Spleen (tissue), 11 donors: ENCODE data around the gene FLT1. TPM values are rescaled to one million over a fixed set of nuclear protein-coding genes. Genes with fewer than 3 reads are reported as not detected.

Experiments used
- DNase-seq: peaks from one replicate; pipeline ENCODE4 v3.0.0-alpha.2; 2020
- H3K27ac ChIP-seq, 8 donors: fragments of 200-600 bp; sonication (generic) in 7 of 8; 1 replicate in 4 of 8; 2 replicates in 4 of 8; pipeline versions ENCODE4 v1.5.0 to v1.8.0; 2016 to 2021; ENCODE audit warnings: inconsistent platforms in 4 of 8, mild to moderate bottlenecking in 4 of 8, moderate library complexity in 1 of 8
- H3K27me3 ChIP-seq, 7 donors: fragments of 200-600 bp; sonication (generic) in 6 of 7; replicated peaks in 1 of 7; 1 replicate in 4 of 7; 2 replicates in 3 of 7; pipeline versions ENCODE4 v1.5.0 to v1.8.0; 2016 to 2021; ENCODE audit warnings: inconsistent platforms in 3 of 7, mild to moderate bottlenecking in 1 of 7
- H3K36me3 ChIP-seq, 6 donors: fragments of 200-600 bp; sonication (generic) in 5 of 6; 1 replicate in 4 of 6; 2 replicates in 2 of 6; pipeline versions ENCODE4 v1.5.0 to v1.8.0; 2016 to 2021; ENCODE audit warnings: inconsistent platforms in 2 of 6
- H3K4me1 ChIP-seq, 6 donors: fragments of 200-600 bp; sonication (generic) in 5 of 6; 1 replicate in 3 of 6; 2 replicates in 3 of 6; pipeline versions ENCODE4 v1.5.0 to v1.8.0; 2016 to 2021; ENCODE audit warnings: inconsistent platforms in 3 of 6
- H3K4me3 ChIP-seq, 8 donors: fragments of 200-600 bp; sonication (generic) in 7 of 8; 1 replicate in 4 of 8; 2 replicates in 4 of 8; pipeline versions ENCODE4 v1.5.0 to v1.8.0; 2016 to 2021; ENCODE audit warnings: inconsistent platforms in 4 of 8, mild to moderate bottlenecking in 4 of 8, moderate library complexity in 2 of 8
- H3K9me3 ChIP-seq, 8 donors: fragments of 200-600 bp; sonication (generic) in 7 of 8; 1 replicate in 4 of 8; 2 replicates in 4 of 8; pipeline versions ENCODE4 v1.5.0 to v1.8.0; 2016 to 2021; ENCODE audit warnings: inconsistent platforms in 4 of 8
- CTCF ChIP-seq, 11 experiments: fragments of 200-600 bp in 7 of 11; fragments of 450-650 bp in 4 of 11; sonication (generic) in 4 of 11; IDR thresholded peaks in 8 of 11; conservative IDR thresholded peaks in 3 of 11; 1 replicate in 7 of 11; 2 replicates in 4 of 11; pipeline versions ENCODE4 v1.4.0 to v1.8.0; 2016 to 2021; ENCODE audit warnings: antibody characterized with exemption in 11 of 11, inconsistent platforms in 4 of 11, mild to moderate bottlenecking in 1 of 11
- POLR2A ChIP-seq, 3 donors: fragments of 450-650 bp; IDR thresholded peaks; one replicate each; pipeline ENCODE4 v1.5.1; 2017; ENCODE audit warnings: antibody characterized with exemption in 3 of 3, mild to moderate bottlenecking in 1 of 3
- POLR2AphosphoS5 ChIP-seq, 3 donors: sonication (generic); formaldehyde crosslinking; IDR thresholded peaks; one replicate each; pipeline ENCODE4 v1.5.1; 2017; ENCODE audit warnings: antibody characterized with exemption in 3 of 3
- WGBS, 5 donors: extraction: QIAGEN DNeasy Blood & Tissue Kit in 3 of 5; methylation state at CpG; one replicate each; pipeline versions ENCODE4 v1.1.5 to v1.1.7; 2013 to 2018; 5-methylcytosine and 5-hydroxymethylcytosine counted together
- intact Hi-C: fragments of 100-400 bp; cut with DNase I; formaldehyde crosslinking; loops from one replicate; pipeline ENCODE4 v1.15.0; 2023; ENCODE audit warnings: low total_unique reads
- polyA plus RNA-seq, 3 donors: library from polyadenylated mRNA; stranded (reverse); fragments of 200-250 nt; gene quantifications; one replicate each; pipeline ENCODE4 v1.2.1, GENCODE V29; 2013
- total RNA-seq, 7 donors: library from RNA; depleted of rRNA in 3 of 7; stranded (reverse); fragments of >200 nt in 3 of 7; fragmentation: NEBNext Ultra II Directional in 4 of 7; extraction: Animal tissue kit (Norgen Biotek cat#: 25700) in 4 of 7; gene quantifications; one replicate each; pipeline versions ENCODE4 v1.1.0 to v1.2.1, GENCODE V29; 2016 to 2021
- donor health status: healthy with polysubstance abuse.
- donor health status: DM: no; HTN: no; CAD: no; lungs with moderate emphysema.
- donor health status: DM: no; HTN: no; CAD: no.
- donor health status: Bipolar disorder and iron deficiency.
- donor health status: healthy.
- donor health status: DM: no; HTN: no; CAD: no.
- donor health status: DM: yes; HTN: yes; CAD: no.

Gene FLT1
- total and polyA plus RNA-seq, 10 donors = 1.2 to 70.6 (median 55.4) TPM

GRCh38 chr13:28370448-28370847 is 124.5 kb downstream of the FLT1 start:
- DNase-seq = no peak
- TF ChIP-seq POLR2A (IDR thresholded peaks at IDR 0.05) (no peak), CTCF (IDR thresholded peaks at IDR 0.05 in 8 of 11, conservative IDR thresholded peaks at IDR 0.05 in 3 of 11) (no peak), POLR2AphosphoS5 (IDR thresholded peaks at IDR 0.05) (no peak)
- peaks cover 0 to under 1% (median 0%) of the 10 kb centered on the region in 7 donors for H3K27me3 ChIP-seq
- intact Hi-C loops = no loop called here
- no peaks in the 10 kb centered on the region for H3K9me3 ChIP-seq
- no peaks in the 10 kb centered on the region for H3K36me3 ChIP-seq
- 89 to 93% (median 91%) methylated on average over 4 of the region's 4 CpGs for WGBS, 5 donors
- H3K4me1 ChIP-seq = peaks cover 0 to 10% (median 1%) of the 10 kb centered on the region in 6 donors
- no peak overlapping the region for H3K27ac ChIP-seq
- H3K4me3 ChIP-seq = no peak overlapping the region

GRCh38 chr13:28358708-28359107 is 136.2 kb downstream of the FLT1 start:
- H3K27ac ChIP-seq = peak overlapping the region in 2 of 8 donors; percentile 13 to 32
- TF ChIP-seq CTCF (IDR thresholded peaks at IDR 0.05 in 8 of 11, conservative IDR thresholded peaks at IDR 0.05 in 3 of 11) (no peak), POLR2AphosphoS5 (IDR thresholded peaks at IDR 0.05) (no peak), POLR2A (IDR thresholded peaks at IDR 0.05) (no peak)
- 69 to 81% (median 75%) methylated on average over 2 of the region's 2 CpGs for WGBS, 5 donors
- no peak overlapping the region for H3K4me3 ChIP-seq
- H3K27me3 ChIP-seq = no peaks in the 10 kb centered on the region
- H3K9me3 ChIP-seq = no peaks in the 10 kb centered on the region
- intact Hi-C loops = no loop called here
- H3K36me3 ChIP-seq = peaks cover 0 to 7% (median 0%) of the 10 kb centered on the region in 6 donors
- H3K4me1 ChIP-seq = peaks cover 0 to 36% (median 11%) of the 10 kb centered on the region in 6 donors
- DNase-seq = no peak

GRCh38 chr13:28357911-28358433 is 137.0 kb downstream of the FLT1 start:
- intact Hi-C loops = no loop called here
- Histone ChIP-seq H3K27me3 (no peaks in the 10 kb centered on the region), H3K9me3 (no peaks in the 10 kb centered on the region), H3K36me3 (peaks cover 0 to 7% (median 0%) of the 10 kb centered on the region in 6 donors), H3K27ac (peak overlapping the region in 2 of 8 donors; percentile 13 to 32), H3K4me1 (peaks cover 5 to 42% (median 12%) of the 10 kb centered on the region in 6 donors), H3K4me3 (no peak overlapping the region)
- DNase-seq = no peak
- TF ChIP-seq CTCF (IDR thresholded peaks at IDR 0.05 in 8 of 11, conservative IDR thresholded peaks at IDR 0.05 in 3 of 11) = no peak
- TF ChIP-seq POLR2AphosphoS5 (IDR thresholded peaks at IDR 0.05) = no peak
- TF ChIP-seq POLR2A (IDR thresholded peaks at IDR 0.05) = no peak
- WGBS, 5 donors = 68 to 80% (median 70%) methylated on average over 4 of the region's 4 CpGs

- DNase-seq = no peak
- intact Hi-C loops = no loop called here
- TF ChIP-seq CTCF (IDR thresholded peaks at IDR 0.05 in 8 of 11, conservative IDR thresholded peaks at IDR 0.05 in 3 of 11) = no peak
- no peak for TF ChIP-seq POLR2A (IDR thresholded peaks at IDR 0.05)
- Histone ChIP-seq H3K27me3 (no peaks in the 10 kb centered on the region), H3K4me3 (no peak overlapping the region), H3K27ac (peak overlapping the region in 2 of 8 donors; percentile 1 to 32), H3K36me3 (peaks cover 0 to 7% (median 0%) of the 10 kb centered on the region in 6 donors), H3K4me1 (peaks cover 5 to 44% (median 12%) of the 10 kb centered on the region in 6 donors), H3K9me3 (no peaks in the 10 kb centered on the region)
- 77 to 90% (median 87%) methylated on average over 8 of the region's 8 CpGs for WGBS, 5 donors
Observed at GRCh38 chr13:28357247-28357825, 137.6 kb downstream of the FLT1 start.
